ENCODE data around the gene TAGLN. TPM values are rescaled to one million over a fixed set of nuclear protein-coding genes. Genes with fewer than 3 reads are reported as not detected.

Gene TAGLN
- total and polyA plus RNA-seq, 8 donors, result 24.1 to 430 (median 75.7) TPM

DNA sequence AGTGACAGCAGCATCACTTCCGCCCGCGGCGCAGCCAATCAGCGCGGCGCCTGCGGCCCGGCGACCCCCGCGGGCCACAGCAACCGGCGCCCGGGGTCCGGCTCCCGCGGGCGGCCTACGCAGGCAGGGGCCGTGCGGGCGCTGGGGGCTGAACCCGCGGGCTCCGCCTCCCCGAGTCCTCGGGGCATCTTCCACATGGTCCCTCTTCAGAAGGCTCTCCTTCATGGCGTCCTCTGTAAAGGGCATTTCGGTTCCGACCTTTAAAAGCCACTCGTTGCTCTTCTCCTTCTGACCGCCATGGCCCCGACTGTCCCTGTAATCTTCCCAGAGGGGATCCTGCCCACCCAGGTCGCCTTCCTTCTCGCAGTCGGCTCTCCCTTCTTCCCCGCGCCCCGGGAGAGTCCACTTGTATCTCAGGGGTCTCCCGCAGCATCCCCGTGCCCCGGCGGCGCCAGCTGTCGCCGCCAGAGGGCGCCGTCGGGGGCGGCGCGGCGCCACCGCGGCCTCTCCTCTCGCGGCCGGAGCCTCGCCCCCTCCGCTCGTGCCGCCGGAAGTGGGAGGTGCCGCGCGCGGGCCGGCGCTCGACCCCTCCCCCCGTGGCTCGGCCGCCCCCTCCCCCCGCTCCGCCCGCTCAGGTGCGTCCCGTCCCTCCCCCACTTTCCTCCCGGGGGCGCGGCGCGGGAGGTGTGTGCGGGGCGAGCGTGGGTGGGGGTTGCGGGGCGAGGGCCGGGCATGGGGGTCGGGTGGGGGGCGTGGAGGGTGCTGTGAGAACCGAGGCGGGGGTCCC is 33.1 kb downstream of the TAGLN start, which contains the start of gene RNF214:
Gene RNF214, plus strand, starts transcription at position 580 of the 787 bp plus-strand sequence. CDS start 1,602 bp downstream, outside the sequence.
- DNase-seq (peak; percentile 74 to 90 (median 86)), ATAC-seq (peak; percentile 89 to 92 (median 92)), FAIRE-seq (no peak)
- Histone ChIP-seq H3K27me3 (no peaks in the 10 kb centered on the region), H3K36me3 (peaks cover 5 to 12% (median 10%) of the 10 kb centered on the region in 3 donors), H3K27ac (peak within 1 kb of the TSS; percentile 69 to 92 (median 86)), H3K4me3 (peak within 1 kb of the TSS; percentile 81 to 94 (median 90)), H3K4me1 (peaks cover 9 to 21% (median 13%) of the 10 kb centered on the region in 3 donors), H3K9me3 (no peaks in the 10 kb centered on the region)
- intact Hi-C loops (cut with DNase I), result loop anchor here in 2 of 3 donors (5.0 to 10.0 kb wide), 2 partner anchors 83 to 85 kb away; partner anchors contain the start of gene BACE1 (in 2 of the 2)
- TF ChIP-seq, protein P1, sequence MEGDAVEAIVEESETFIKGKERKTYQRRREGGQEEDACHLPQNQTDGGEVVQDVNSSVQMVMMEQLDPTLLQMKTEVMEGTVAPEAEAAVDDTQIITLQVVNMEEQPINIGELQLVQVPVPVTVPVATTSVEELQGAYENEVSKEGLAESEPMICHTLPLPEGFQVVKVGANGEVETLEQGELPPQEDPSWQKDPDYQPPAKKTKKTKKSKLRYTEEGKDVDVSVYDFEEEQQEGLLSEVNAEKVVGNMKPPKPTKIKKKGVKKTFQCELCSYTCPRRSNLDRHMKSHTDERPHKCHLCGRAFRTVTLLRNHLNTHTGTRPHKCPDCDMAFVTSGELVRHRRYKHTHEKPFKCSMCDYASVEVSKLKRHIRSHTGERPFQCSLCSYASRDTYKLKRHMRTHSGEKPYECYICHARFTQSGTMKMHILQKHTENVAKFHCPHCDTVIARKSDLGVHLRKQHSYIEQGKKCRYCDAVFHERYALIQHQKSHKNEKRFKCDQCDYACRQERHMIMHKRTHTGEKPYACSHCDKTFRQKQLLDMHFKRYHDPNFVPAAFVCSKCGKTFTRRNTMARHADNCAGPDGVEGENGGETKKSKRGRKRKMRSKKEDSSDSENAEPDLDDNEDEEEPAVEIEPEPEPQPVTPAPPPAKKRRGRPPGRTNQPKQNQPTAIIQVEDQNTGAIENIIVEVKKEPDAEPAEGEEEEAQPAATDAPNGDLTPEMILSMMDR (IDR thresholded peaks at IDR 0.05), result peak; percentile 87 to 96 (median 89)
- 0 to 1% methylated on average over 55 to 93 of the region's 94 CpGs for WGBS, 2 donors

DNA sequence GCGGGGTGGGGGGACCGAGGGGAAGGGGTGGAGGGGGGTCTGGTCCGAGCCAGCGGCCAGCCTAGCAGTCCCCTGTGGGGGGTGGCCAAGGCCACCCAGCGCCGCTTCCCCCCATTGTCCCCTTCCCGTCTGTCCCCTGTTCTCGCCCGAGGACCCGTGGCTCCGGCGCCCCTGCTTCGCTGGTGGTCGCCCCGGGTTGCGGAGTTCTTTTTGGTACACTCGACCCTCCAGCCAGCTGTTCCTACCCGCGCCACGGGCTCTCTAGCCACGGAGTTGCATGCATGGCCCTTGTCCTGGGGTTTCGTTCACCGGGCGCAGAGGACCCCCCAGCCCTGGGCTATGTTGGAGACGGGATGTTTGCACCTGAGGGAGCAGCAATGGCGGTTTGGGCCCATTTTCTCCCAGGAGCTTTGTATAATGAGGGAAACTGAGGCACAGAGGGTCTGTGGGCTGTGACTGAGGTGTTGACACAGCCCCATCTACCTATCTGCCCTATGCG is 33.8 kb downstream of the TAGLN start:
- WGBS, 2 donors, result 0 to 1% methylated on average over 25 to 27 of the region's 27 CpGs
- FAIRE-seq, result no peak
- H3K36me3 ChIP-seq, result peaks cover 5 to 10% (median 6%) of the 10 kb centered on the region in 3 donors
- intact Hi-C loops (cut with DNase I), result loop anchor here in 2 of 3 donors (5.0 to 10.0 kb wide), 2 partner anchors 82 to 84 kb away; partner anchors contain the start of gene BACE1 (in 2 of the 2)
- DNase-seq, result peak in 4 of 6 donors; percentile 49 to 83 (median 61)
- peak overlapping the region; percentile 48 to 92 (median 86) for H3K27ac ChIP-seq
- H3K9me3 ChIP-seq, result no peaks in the 10 kb centered on the region
- peak overlapping the region; percentile 81 to 94 (median 90) for H3K4me3 ChIP-seq
- TF ChIP-seq, protein P1 (IDR thresholded peaks at IDR 0.05), result no peak
- H3K4me1 ChIP-seq, result peaks cover 9 to 21% (median 13%) of the 10 kb centered on the region in 3 donors
- no peaks in the 10 kb centered on the region for H3K27me3 ChIP-seq
- peak; percentile 16 to 40 (median 24) for ATAC-seq

DNA sequence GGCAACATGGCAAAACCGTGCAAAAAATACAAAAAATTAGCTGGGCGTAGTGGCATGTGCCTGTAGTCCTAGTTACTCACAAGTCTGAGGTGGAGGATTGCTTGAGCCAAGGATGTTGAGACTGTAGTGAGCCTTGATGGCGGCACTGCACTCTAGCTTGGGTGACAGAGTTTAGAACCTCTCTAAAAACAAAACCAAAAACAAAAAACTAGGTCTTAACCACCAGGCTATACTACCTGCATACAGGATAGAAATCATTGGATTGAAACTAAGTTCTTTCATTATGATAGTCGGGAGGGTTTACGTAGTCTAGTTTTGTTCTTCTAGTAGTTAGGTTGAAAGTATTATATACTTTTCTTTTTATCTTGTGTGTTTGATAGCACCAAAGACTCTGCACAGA is 39.1 kb downstream of the TAGLN start:
- FAIRE-seq (no peak), DNase-seq (no peak), ATAC-seq (no peak)
- intact Hi-C loops (cut with DNase I), result loop anchor here in 1 of 3 donors (10.0 kb wide), 1 partner anchor 77 kb away; the partner anchor contains the start of gene BACE1
- Histone ChIP-seq H3K4me3 (no peak overlapping the region), H3K4me1 (peaks cover 3 to 8% (median 8%) of the 10 kb centered on the region in 3 donors), H3K9me3 (no peaks in the 10 kb centered on the region), H3K27me3 (no peaks in the 10 kb centered on the region), H3K36me3 (peaks cover 0 to 27% (median 0%) of the 10 kb centered on the region in 3 donors), H3K27ac (no peak overlapping the region)
- TF ChIP-seq, protein P1 (IDR thresholded peaks at IDR 0.05), result no peak
- 90 to 93% methylated on average over 5 of the region's 5 CpGs for WGBS, 2 donors

DNA sequence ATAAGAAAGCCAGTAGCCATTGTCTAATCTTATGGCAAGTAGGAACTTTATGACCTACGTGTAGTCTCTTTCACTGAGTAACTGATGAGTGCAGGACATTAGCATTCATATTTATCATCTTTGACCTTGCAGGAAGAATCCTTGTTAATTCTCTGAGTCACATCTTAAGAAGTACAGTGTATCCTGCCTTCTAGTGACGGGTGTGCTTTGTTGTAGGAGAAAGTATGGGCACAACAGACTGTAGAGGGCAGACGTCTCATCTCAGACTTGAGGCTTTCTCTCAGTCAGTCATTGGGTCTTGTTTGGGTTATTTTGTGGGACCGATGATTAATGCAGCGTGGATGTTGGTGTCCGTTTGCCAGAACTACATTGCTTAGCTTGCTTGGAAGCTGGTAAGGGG is 40.1 kb downstream of the TAGLN start:
- FAIRE-seq (no peak), DNase-seq (no peak), ATAC-seq (no peak)
- WGBS, 2 donors, result 71 to 78% methylated on average over 6 of the region's 6 CpGs
- Histone ChIP-seq H3K27me3 (no peaks in the 10 kb centered on the region), H3K4me3 (no peak overlapping the region), H3K27ac (no peak overlapping the region), H3K4me1 (peaks cover 0 to 7% (median 0%) of the 10 kb centered on the region in 3 donors), H3K9me3 (no peaks in the 10 kb centered on the region), H3K36me3 (peaks cover 0 to 36% (median 0%) of the 10 kb centered on the region in 3 donors)
- TF ChIP-seq, protein P1 (IDR thresholded peaks at IDR 0.05), result no peak
- intact Hi-C loops (cut with DNase I), result loop anchor here in 1 of 3 donors (10.0 kb wide), 1 partner anchor 76 kb away; the partner anchor contains the start of gene BACE1
